K562 (cell line): Measurements from ENCODE around the gene EPHA1. TPM values are rescaled to one million over a fixed set of nuclear protein-coding genes. Genes with fewer than 3 reads are reported as not detected.

Experiments used
- CHD7 ChIP-seq: fragments of 200-600 bp; sonication (generic); IDR thresholded peaks from one replicate; pipeline ENCODE4 v1.6.1; 2012; ENCODE audit warnings: mild to moderate bottlenecking, low read depth, low read length, inconsistent platforms
- HDAC3 ChIP-seq: fragments of 450-650 bp; IDR thresholded peaks from 2 replicates; pipeline ENCODE4 v1.6.1; 2018; ENCODE audit warnings: borderline replicate concordance, mild to moderate bottlenecking, moderate library complexity; ENCODE audit not compliant: partially characterized antibody
- ILK ChIP-seq: fragments of 450-650 bp; IDR thresholded peaks from 2 replicates; pipeline ENCODE4 v1.6.1; 2016; ENCODE audit warnings: missing genetic modification characterization, low read depth, mild to moderate bottlenecking, missing compliant biosample characterization, moderate library complexity, borderline replicate concordance
- POU5F1 ChIP-seq: fragments of 150-350 bp; IDR thresholded peaks from 2 replicates; pipeline ENCODE4 v1.6.1; 2014; ENCODE audit warnings: borderline replicate concordance, low read length, low read depth, mild to moderate bottlenecking; ENCODE audit not compliant: partially characterized antibody
- polyA plus RNA-seq, 8 experiments: library from polyadenylated mRNA; depleted of rRNA in 4 of 8; stranded (reverse) in 5 of 8; unstranded in 3 of 8; fragments of >200 nt; fragmentation: Nextera tagmentation in 2 of 8; fragmentation: Illumina TruSeq in 1 of 8; extraction: Ambion mirVana in 2 of 8; extraction: Trizol in 1 of 8; gene quantifications; 2 replicates each; pipeline versions ENCODE4 v1.2.1 to v1.2.3, GENCODE V29; 2011 to 2014; ENCODE audit warnings: inconsistent platforms in 1 of 8, missing spikeins in 1 of 8
- total RNA-seq, 7 experiments: library from RNA; depleted of rRNA in 6 of 7; stranded (reverse); fragments of >200 nt in 6 of 7; fragmentation: Illumina TruSeq in 2 of 7; extraction: Trizol in 2 of 7; gene quantifications; 2 replicates each; pipeline versions ENCODE4 v1.2.1 to v1.2.3, GENCODE V29; 2011 to 2021; ENCODE audit warnings: low replicate concordance in 1 of 7

EPHA1 gene
- total and polyA plus RNA-seq, 9 of the 15 experiments (the other 6 are each of a cell fraction or from before 2014, with no cell fraction given): 0.22 to 0.57 (median 0.32) TPM; not detected in 6

- TF ChIP-seq CHD7 (peak; percentile 1), ILK (no peak), POU5F1 (no peak), HDAC3 (no peak)
These were observed 19.1 kb downstream of the EPHA1 start (continued) for GRCh38 chr7:143389316-143390103.
